SH-SY5Y (cell line): ENCODE data around the gene CD164.

Source experiments
- GATA2 ChIP-seq: IDR thresholded peaks from 2 replicates; pipeline ENCODE4 v1.6.1; 2011; ENCODE audit warnings: mild to moderate bottlenecking, low read depth, low read length
- GATA3 ChIP-seq: IDR thresholded peaks from 2 replicates; pipeline ENCODE4 v1.6.1; 2011; ENCODE audit warnings: low read depth, mild to moderate bottlenecking, low read length, moderate library complexity

GRCh38 chr6:109411034-109411433, 28.8 kb upstream of the CD164 start:
- TF ChIP-seq GATA2 (no peak), GATA3 (no peak)
